GM12872 (cell line): Measurements from ENCODE around the gene RPL9.

Source experiments
- TF ChIP-seq, protein P1 (sequence below): IDR thresholded peaks from 3 replicates; pipeline ENCODE4 v1.5.1; 2011; ENCODE audit warnings: low read depth, mild to moderate bottlenecking, low read length, moderate library complexity; ENCODE audit not compliant: insufficient read depth

Gene RPL9

GRCh38 chr4:39458505-39459300 lies at the start of gene RPL9, which contains the start of gene LIAS:
Gene RPL9 (minus strand): TSS chr4:39458922. CDS start chr4:39458439, 483 bp downstream.
Gene LIAS (plus strand): TSS chr4:39459056. CDS start chr4:39459118, 62 bp downstream.
- TF ChIP-seq, protein P1, sequence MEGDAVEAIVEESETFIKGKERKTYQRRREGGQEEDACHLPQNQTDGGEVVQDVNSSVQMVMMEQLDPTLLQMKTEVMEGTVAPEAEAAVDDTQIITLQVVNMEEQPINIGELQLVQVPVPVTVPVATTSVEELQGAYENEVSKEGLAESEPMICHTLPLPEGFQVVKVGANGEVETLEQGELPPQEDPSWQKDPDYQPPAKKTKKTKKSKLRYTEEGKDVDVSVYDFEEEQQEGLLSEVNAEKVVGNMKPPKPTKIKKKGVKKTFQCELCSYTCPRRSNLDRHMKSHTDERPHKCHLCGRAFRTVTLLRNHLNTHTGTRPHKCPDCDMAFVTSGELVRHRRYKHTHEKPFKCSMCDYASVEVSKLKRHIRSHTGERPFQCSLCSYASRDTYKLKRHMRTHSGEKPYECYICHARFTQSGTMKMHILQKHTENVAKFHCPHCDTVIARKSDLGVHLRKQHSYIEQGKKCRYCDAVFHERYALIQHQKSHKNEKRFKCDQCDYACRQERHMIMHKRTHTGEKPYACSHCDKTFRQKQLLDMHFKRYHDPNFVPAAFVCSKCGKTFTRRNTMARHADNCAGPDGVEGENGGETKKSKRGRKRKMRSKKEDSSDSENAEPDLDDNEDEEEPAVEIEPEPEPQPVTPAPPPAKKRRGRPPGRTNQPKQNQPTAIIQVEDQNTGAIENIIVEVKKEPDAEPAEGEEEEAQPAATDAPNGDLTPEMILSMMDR: no peak

- TF ChIP-seq, protein P1: no peak
Observed at GRCh38 chr4:39505581-39505980, 46.9 kb upstream of the RPL9 start.

GRCh38 chr4:39504538-39504937 lies 45.8 kb upstream of the RPL9 start:
- TF ChIP-seq, protein P1: no peak

GRCh38 chr4:39502019-39502663 lies 43.4 kb upstream of the RPL9 start:
- TF ChIP-seq, protein P1: no peak

DNA sequence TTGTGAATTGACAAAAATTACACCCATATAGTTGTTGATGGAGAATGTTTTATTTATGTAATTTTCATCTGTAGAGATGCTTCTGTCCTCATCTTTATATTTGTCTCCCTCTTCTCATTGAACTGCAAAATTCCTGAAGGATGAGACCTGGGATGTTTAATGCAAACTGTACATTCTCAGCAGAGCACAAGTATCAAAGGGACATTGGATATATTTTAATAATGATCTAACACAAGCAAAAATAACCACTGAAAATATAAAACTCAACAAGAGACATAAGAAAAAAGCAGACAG lies 40.0 kb upstream of the RPL9 start:
- TF ChIP-seq, protein P1: no peak

DNA sequence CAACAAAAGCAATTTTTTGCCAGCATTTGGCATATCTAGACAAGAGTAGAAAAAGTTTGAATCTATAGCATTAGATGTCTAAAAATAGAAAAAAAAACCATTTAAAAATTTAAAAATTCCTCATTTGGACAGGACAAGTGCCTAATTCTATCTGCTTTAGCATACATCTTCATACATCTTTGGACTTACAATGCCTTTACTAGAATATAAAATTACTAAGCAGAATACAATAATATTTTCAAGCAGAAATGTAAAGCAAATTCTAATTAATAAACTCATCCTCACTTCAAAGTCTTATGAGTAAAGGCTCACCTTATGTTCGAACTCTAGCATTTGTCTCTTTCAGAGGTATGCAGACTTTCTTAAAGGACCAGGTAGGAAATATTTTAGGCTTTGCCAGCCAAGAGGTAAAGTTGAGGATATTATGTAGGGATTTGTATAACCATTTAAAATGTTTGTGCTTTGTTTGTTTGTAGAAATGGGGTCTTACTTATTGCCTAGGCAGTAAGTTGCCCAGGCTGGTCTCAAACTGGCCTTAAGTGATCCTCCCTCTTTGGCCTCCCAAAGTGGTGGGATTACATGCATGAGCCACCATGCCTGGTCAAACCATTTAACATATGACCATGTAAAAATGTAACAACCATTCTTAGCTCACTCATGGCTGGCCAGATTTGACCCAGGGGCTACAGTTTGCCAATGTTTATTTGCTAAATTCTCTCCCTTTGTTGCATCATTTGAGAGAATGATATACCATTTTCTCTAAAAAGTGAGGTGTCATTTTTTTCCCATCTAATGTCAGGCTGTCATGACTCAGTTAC lies 39.4 kb upstream of the RPL9 start:
- TF ChIP-seq, protein P1: no peak
